ENCODE results near the gene SP5. TPM values are rescaled to one million over a fixed set of nuclear protein-coding genes. Genes with fewer than 3 reads are reported as not detected.
A peak's percentile ranks its signal among the peaks of the same experiment; 100 is the strongest.

Gene SP5
- total and polyA plus RNA-seq, 9 of the 15 experiments (the other 6 are each of a cell fraction or from before 2014, with no cell fraction given), result 0.03 to 1.7 (median 0.16) TPM; not detected in 1

GRCh38 chr2:170714381-170715061 lies 616 bp upstream of the SP5 start (continued):
- TF ChIP-seq, protein P1, sequence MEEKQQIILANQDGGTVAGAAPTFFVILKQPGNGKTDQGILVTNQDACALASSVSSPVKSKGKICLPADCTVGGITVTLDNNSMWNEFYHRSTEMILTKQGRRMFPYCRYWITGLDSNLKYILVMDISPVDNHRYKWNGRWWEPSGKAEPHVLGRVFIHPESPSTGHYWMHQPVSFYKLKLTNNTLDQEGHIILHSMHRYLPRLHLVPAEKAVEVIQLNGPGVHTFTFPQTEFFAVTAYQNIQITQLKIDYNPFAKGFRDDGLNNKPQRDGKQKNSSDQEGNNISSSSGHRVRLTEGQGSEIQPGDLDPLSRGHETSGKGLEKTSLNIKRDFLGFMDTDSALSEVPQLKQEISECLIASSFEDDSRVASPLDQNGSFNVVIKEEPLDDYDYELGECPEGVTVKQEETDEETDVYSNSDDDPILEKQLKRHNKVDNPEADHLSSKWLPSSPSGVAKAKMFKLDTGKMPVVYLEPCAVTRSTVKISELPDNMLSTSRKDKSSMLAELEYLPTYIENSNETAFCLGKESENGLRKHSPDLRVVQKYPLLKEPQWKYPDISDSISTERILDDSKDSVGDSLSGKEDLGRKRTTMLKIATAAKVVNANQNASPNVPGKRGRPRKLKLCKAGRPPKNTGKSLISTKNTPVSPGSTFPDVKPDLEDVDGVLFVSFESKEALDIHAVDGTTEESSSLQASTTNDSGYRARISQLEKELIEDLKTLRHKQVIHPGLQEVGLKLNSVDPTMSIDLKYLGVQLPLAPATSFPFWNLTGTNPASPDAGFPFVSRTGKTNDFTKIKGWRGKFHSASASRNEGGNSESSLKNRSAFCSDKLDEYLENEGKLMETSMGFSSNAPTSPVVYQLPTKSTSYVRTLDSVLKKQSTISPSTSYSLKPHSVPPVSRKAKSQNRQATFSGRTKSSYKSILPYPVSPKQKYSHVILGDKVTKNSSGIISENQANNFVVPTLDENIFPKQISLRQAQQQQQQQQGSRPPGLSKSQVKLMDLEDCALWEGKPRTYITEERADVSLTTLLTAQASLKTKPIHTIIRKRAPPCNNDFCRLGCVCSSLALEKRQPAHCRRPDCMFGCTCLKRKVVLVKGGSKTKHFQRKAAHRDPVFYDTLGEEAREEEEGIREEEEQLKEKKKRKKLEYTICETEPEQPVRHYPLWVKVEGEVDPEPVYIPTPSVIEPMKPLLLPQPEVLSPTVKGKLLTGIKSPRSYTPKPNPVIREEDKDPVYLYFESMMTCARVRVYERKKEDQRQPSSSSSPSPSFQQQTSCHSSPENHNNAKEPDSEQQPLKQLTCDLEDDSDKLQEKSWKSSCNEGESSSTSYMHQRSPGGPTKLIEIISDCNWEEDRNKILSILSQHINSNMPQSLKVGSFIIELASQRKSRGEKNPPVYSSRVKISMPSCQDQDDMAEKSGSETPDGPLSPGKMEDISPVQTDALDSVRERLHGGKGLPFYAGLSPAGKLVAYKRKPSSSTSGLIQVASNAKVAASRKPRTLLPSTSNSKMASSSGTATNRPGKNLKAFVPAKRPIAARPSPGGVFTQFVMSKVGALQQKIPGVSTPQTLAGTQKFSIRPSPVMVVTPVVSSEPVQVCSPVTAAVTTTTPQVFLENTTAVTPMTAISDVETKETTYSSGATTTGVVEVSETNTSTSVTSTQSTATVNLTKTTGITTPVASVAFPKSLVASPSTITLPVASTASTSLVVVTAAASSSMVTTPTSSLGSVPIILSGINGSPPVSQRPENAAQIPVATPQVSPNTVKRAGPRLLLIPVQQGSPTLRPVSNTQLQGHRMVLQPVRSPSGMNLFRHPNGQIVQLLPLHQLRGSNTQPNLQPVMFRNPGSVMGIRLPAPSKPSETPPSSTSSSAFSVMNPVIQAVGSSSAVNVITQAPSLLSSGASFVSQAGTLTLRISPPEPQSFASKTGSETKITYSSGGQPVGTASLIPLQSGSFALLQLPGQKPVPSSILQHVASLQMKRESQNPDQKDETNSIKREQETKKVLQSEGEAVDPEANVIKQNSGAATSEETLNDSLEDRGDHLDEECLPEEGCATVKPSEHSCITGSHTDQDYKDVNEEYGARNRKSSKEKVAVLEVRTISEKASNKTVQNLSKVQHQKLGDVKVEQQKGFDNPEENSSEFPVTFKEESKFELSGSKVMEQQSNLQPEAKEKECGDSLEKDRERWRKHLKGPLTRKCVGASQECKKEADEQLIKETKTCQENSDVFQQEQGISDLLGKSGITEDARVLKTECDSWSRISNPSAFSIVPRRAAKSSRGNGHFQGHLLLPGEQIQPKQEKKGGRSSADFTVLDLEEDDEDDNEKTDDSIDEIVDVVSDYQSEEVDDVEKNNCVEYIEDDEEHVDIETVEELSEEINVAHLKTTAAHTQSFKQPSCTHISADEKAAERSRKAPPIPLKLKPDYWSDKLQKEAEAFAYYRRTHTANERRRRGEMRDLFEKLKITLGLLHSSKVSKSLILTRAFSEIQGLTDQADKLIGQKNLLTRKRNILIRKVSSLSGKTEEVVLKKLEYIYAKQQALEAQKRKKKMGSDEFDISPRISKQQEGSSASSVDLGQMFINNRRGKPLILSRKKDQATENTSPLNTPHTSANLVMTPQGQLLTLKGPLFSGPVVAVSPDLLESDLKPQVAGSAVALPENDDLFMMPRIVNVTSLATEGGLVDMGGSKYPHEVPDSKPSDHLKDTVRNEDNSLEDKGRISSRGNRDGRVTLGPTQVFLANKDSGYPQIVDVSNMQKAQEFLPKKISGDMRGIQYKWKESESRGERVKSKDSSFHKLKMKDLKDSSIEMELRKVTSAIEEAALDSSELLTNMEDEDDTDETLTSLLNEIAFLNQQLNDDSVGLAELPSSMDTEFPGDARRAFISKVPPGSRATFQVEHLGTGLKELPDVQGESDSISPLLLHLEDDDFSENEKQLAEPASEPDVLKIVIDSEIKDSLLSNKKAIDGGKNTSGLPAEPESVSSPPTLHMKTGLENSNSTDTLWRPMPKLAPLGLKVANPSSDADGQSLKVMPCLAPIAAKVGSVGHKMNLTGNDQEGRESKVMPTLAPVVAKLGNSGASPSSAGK (IDR thresholded peaks at IDR 0.05), result peak; percentile 57
- TF ChIP-seq, protein P2, sequence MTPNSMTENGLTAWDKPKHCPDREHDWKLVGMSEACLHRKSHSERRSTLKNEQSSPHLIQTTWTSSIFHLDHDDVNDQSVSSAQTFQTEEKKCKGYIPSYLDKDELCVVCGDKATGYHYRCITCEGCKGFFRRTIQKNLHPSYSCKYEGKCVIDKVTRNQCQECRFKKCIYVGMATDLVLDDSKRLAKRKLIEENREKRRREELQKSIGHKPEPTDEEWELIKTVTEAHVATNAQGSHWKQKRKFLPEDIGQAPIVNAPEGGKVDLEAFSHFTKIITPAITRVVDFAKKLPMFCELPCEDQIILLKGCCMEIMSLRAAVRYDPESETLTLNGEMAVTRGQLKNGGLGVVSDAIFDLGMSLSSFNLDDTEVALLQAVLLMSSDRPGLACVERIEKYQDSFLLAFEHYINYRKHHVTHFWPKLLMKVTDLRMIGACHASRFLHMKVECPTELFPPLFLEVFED (CRISPR knock-in tag; conservative IDR thresholded peaks at IDR 0.05), result 0 out of 2 replicates have a peak, but pooled peaks have one; percentile 3
- no peak for TF ChIP-seq MCM5 (IDR thresholded peaks at IDR 0.05; ENCODE audit: low read depth)
- TF ChIP-seq ZNF217 (CRISPR knock-in tag; IDR thresholded peaks at IDR 0.05), result no peak
- TF ChIP-seq SMARCA4 (IDR thresholded peaks at IDR 0.05), result peak; percentile 38; the same call in 1 of the 2 replicates
- TF ChIP-seq ZEB2 (IDR thresholded peaks at IDR 0.05), result no peak
- no peak for TF ChIP-seq EZH2 (IDR thresholded peaks at IDR 0.05; ENCODE audit: borderline replicate concordance, low read depth, low read length)
- no peak for TF ChIP-seq RBBP5 (IDR thresholded peaks at IDR 0.05; ENCODE audit: borderline replicate concordance, insufficient read depth, low read length, poor library complexity, severe bottlenecking)
- no peak for TF ChIP-seq IRF1 (CRISPR knock-in tag; IDR thresholded peaks at IDR 0.05; ENCODE audit: borderline replicate concordance)
- no peak for TF ChIP-seq CREB5 (CRISPR knock-in tag; IDR thresholded peaks at IDR 0.05)
- no peak for TF ChIP-seq ZNF644 (tag; IDR thresholded peaks at IDR 0.05; ENCODE audit: low read depth)
- TF ChIP-seq ZNF780A (CRISPR knock-in tag; IDR thresholded peaks at IDR 0.05), result no peak
